ENCODE results near the gene KLHL6.
"Not testable (repeated sequence)": the region's sequence is repeated elsewhere in the genome, so short reads cannot be mapped to it uniquely, and the experiment has no call there.

The KLHL6 gene

GRCh38 chr3:183443395-183444385, 111.8 kb downstream of the KLHL6 start:
- TF ChIP-seq ZFX (IDR thresholded peaks at IDR 0.05; ENCODE audit: borderline replicate concordance) (no peak), CTCF (IDR thresholded peaks at IDR 0.05) (no peak)
- no peak overlapping the region for H3K27ac ChIP-seq

DNA sequence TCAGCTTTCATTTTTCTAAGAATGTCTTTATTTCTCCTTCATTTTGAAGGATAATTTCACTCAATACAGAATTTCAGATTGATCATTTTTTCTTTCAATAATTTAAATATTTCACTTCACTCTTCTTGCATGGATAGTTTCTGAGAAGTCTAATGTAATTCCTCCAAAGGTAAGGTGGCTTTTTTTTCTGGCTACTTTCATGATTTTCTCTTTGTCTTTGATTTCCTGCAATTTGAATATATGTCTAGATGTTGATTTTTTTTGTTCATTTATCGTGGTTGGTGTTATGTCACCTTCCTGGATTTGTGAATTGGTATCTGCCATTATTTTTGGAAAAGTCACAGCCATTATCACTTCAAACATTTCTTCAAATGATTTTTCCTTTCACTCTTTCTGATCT, 112.5 kb downstream of the KLHL6 start:
- H3K27ac ChIP-seq = no peak overlapping the region
- TF ChIP-seq CTCF (IDR thresholded peaks at IDR 0.05) (no peak), ZFX (IDR thresholded peaks at IDR 0.05; ENCODE audit: borderline replicate concordance) (no peak)

- H3K27ac ChIP-seq = not testable (repeated sequence)
These were observed 115.0 kb downstream of the KLHL6 start for GRCh38 chr3:183440521-183440920.

DNA sequence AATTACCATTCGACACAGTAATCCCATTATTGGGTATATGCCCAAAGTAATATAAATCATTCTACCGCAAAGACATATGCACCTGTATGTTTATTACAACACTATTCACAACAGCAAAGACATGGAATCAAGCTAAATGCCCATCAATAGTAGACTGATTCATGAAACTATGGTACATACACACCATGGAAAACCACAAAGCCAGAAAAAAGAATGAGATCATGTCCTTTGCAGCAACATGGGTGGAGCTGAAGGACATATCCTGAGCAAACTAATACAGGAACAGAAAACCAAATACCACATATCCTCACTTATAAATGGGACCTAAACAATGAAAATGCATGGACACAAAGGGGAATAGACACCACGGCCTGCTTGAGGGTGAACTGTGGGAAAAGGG, 116.0 kb downstream of the KLHL6 start:
- TF ChIP-seq ZFX (IDR thresholded peaks at IDR 0.05; ENCODE audit: borderline replicate concordance) = no peak
- TF ChIP-seq CTCF (IDR thresholded peaks at IDR 0.05) = no peak

DNA sequence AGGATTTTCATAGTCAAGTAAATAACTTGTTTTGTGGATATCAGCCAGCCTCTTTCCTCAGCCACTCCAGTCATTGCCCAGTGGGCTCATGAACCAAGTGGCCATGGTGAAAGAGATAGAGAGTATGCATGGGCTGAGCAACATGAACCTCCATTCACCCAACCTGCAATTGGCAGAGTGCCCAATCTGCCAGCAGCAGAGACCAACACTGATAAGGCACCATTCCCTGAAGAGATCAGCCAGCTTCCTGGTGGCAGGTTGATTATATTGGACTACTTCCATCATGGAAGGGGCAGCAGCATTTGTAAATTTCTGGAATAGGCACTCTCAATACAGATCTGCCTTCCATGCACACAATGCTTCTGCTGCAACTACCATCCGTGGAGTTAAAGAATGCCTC, 116.8 kb downstream of the KLHL6 start:
- no peak for TF ChIP-seq CTCF (IDR thresholded peaks at IDR 0.05)
- TF ChIP-seq ZFX (IDR thresholded peaks at IDR 0.05; ENCODE audit: borderline replicate concordance) = no peak

More for the DNA sequence above, 116.0 kb downstream of the KLHL6 start:
- no peak overlapping the region for H3K27ac ChIP-seq

DNA sequence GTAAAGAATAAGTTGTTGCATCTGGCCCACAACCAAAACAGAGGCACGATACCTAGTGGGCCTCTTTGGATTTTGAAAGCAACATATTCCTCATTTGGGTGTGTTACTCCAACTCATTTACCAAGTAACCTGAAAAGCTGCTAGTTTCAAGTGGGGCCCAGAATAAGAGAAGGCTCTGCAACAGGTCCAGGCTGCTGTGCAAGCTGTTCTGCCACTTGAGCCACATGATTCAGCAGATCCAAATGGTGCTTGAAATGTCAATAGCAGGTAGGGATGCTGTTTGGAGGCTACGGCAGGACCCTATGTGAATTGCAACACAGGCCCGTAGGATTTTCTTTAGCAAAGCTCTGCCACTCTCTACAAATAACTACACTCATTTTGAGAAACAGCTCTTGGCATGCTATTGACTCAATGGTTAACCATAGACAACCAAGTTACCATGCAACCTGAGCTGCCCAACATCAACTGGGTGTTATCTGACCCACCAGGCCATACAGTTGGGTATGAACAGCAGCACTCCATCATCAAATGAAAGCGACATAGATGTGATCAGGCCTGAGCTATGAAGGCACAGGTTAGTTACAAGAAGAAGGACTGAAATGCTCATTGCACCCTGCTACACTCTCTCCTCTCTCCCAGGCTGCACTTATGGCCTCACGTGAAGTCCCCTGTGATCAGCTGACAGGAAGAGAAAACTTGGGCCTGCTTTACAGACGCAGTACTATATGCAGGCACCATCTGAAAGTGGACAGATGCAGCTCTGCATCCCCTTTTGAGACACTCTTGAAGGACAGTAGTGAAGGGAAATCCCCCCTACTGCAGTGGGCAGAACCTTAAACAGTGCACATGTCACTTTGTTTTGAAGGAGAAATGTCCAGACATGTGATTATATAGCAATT, 117.6 kb downstream of the KLHL6 start:
- TF ChIP-seq ZFX (IDR thresholded peaks at IDR 0.05; ENCODE audit: borderline replicate concordance) = no peak
- no peak for TF ChIP-seq CTCF (IDR thresholded peaks at IDR 0.05)
- no peak overlapping the region for H3K27ac ChIP-seq

More for the DNA sequence above, 116.8 kb downstream of the KLHL6 start:
- H3K27ac ChIP-seq = no peak overlapping the region
